GM03348 (cell line): ENCODE data around the gene CLDND2.
A peak's percentile ranks its signal among the peaks of the same experiment; 100 is the strongest.

Experiments
- DNase-seq: peaks from one replicate; pipeline ENCODE4 v3.0.0; 2012; ENCODE audit warnings: low spot score

Gene CLDND2

DNA sequence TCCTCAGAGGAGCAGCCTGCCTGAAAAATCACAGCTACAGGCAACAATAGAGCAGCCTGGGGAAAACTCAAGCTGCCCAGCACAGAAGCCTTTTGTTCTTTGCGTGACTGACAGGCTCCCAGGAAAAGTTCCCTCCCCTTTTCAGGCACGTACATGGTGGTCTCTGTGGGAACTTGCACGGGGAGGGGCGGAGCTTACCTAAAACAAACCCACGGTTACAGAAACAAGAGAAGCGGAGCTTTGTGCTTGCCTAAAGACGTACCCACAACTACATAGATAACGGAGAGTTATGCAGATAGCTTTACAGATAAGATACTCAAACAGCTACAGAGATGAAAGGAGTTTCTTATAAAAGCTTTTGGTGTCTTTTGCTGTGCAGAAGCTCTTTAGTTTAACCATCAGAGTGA is 14.1 kb downstream of the CLDND2 start:
- no peak for DNase-seq

DNA sequence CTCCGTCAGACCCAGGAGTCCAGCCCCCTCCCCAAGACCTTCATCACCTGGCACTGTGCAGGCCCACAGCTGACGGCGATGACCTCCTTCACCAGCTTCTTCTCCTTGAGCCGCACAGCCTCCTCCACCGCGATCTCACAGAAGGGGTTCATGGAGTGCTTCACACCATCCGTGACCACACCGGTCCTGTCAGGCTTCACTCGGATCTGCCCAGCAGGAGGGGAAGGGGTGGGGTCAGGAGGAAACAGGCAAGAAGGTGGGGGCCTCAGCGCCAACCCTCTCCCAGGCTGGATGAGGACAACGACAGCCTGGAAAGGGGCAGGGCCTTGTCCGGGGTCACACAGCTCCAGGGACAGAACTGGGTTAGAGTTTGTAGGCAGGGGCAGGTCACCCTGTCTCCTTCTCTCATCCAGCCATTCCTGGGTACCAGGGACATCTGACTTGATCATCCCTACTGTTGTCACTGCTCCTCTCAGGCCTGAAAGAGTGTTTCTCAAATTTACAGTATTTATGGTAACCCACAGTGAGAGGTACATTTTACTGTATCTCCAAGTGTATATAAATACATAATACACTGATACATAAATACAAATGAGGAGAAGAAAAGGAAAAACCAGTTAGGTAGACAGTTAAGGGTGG is 14.6 kb downstream of the CLDND2 start:
- no peak for DNase-seq

DNA sequence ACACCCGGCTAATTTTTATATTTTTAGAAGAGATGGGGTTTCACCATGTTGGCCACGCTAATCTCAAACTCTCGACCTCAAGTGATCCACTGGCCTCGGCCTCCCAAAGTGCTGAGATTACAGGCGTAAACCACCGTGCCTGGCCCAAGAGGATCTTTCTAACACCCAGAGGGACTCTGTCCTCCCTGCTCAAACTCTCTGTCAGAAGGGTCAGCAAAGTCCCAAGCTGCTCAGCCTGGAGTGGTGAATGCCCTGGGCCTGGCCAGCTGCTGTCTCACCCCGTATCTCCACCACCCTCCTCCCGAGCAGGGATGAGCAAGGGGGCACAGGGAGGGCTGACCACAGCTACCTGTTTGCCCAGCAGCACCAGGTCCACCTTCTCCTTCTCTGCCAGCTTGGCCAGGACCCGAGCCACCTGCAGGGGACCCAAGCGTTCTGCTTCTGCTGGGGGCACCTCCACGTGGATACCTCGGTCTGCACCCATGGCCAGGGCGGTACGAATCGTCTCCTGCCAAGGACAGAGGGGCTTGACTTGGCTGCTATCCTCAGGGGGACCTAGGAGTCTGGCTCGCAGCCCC is 15.9 kb downstream of the CLDND2 start:
- DNase-seq: no peak

DNA sequence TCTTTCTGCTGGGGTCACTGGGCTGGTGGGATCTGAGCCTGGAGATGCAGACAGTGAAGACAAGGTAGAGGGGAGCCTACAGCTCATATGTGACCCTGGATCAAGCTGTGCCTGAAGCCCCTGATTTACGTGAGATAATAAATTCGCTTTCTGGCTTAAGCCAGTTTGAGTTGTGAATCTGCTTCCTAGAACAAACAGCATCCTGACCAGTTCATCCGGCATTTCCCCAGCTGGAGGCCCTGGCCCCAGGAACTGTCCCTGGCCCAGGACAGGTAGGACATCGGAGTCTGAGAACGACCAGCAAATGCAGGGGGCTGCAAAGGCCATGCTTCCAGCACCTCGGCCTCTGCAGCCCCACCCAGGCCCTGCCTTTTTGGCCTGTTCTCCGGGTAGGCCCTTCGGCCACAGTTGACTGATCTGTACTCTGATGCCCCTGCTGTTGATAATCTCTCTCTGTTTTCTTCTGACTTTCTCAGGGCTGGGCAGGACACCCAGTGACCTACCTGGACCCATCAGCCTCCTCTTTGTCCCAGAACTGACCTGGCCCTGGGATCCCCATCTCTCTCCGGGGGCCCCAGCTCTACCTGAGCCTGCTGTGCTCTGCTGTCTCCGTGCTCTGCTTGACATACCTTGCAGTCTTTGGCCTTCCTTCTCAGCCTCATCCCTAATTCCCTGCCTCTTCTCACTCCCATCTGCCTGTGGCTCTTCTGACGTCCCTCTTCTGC is 17.4 kb downstream of the CLDND2 start:
- DNase-seq: no peak

DNA sequence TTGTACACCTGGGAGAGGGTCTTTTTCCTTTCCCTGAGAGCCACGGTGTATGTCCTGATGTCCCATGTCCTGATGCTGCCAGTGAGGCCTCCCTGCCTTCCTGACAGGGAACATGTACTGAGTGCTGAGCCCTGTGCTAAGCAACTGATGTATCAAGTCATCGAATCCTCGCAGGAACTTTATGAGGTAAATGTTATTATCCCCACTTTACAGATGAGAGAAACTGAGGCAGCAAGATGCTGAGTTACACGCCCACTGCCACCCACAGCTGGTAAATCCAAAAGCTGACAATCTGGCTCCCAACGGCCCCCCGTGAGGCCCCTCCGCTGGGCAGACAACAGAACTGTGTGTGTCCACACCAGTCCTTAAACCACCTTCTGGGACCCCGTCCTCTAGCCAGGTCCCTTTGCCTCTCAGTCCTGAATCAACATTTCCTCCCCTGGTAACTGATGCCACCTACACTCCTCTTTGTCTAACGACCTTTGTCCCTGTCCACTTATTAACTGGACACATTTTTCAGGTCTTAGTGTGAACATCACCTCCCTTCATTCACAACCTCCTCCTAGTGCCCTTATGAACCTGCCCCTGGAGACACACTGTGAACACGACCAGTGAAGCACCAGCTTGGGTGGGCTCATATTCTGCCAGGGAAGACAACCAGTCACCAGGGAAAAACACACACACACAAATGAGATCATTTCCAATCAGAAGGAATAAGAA is 21.4 kb downstream of the CLDND2 start:
- DNase-seq: no peak

DNA sequence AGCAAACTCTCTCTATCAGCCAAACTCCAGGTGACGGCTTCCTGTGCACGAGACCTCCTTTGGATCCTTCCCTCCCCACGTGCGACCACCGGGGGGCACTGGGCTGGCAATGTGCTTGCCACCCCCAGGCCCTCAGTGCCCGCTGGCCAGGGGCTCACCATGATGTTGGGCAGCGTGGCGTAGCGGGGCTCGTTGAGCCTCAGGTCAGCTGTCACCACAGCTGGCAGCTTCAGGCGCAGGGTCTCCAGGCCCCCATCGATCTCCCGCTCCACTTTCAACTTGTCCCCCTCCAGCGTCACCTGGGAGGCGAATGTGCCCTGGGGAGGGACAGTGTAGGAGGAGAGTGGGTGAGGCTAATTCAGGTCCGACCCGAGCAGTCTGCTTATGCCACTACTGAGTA is 22.1 kb downstream of the CLDND2 start:
- DNase-seq: no peak

DNA sequence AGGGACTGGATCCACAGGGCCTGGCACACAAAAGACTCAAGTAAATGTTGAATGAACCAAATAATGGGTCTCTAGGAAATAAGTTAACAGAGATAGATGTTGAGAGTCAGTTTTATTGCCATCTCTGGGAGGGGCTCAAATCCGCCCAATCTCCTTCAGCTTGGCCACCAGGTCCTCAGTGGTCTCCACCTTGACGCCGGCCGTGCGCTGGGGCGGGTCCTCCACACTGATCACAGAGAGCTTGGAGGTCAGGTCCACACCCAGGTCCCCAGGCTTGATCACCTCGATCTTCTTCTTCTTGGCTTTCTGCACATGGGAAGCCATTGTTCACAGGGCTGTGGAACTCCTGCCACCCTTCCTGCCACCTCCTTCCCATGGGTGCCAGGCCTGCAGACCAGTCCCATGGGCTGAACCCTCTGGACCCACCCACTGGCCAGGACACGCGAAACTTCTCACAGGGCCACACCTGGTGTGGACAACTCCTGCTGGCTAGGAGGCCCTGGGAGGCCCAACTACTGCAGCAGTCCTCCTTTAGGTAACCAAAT is 23.7 kb downstream of the CLDND2 start:
- no peak for DNase-seq

DNA sequence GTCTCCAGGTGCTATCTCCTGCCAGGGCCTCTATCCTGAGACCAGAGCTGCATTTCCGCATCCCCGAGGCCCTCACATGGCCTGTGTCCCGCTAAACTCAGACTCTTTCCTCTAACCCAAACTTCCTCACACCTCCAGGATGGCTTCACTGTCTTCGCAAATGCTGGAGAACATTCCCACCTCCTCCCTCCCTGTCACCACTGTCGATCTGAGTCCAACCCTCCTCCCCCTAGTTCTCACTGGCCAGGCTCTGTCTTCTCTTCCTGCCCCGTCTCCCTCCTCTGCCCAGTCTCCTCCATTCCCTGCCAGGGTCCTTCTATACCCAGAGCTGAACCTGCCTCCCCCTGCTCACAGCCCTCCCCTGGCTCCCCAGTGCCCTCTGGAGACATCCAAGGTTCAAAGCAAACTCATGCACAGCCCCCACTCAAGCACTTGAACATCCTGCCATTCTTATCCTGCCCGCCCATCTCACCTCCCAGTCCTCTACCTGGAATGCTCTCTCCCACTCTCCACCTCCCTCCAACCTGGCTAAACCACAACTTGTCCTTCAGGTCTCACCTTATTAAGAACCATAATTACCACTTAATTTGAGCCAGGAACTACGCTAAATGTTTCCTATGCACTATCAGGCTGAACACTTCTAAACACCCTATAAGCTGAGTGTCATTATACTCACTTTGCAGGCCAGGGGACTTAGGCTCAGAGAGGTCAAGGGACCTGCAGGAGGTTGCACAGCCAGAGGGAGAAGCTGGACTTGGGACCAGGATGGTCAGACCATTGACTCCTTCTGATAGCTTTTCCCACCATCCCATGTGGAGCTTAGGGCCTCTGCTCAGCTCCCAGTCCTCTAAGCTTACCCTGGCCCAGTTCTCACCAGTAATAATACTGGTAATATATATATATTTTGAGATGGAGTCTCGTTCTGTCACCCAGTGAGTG is 25.9 kb downstream of the CLDND2 start:
- no peak for DNase-seq

DNA sequence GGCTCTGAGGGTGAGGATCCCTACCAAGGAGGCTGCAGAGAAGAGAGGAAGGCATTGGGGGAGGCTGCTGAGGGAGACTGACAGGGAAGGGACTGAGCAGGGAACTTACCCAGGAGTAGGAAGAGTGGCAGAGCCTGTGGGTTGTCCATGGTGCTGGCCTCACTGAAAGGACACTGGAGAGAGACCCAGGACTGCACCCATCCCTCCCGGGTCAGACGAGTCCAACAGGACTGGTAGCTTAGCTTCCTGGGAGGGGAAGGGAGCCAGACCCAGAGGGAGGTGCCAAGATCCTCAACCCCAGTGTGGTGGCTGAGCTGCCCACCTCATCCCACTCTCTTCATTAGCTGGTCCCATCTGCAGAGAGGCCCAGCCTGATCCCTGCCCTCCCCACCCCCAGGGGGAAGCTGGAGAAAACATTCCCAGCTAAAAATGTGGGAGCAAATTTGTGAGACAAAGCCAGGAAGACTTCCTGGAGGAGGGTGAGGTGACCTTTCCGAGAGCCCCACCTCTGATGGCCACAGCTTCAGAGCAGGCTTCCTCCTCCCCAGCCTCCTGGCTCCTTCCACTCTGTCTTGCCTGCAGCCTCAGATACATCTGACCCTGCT is 26.7 kb downstream of the CLDND2 start, which contains the start of gene VSIG10L:
Gene VSIG10L (minus strand): TSS at position 164 of the 605 bp plus-strand sequence. CDS start 15 bp downstream, at position 149.
- no peak for DNase-seq

DNA sequence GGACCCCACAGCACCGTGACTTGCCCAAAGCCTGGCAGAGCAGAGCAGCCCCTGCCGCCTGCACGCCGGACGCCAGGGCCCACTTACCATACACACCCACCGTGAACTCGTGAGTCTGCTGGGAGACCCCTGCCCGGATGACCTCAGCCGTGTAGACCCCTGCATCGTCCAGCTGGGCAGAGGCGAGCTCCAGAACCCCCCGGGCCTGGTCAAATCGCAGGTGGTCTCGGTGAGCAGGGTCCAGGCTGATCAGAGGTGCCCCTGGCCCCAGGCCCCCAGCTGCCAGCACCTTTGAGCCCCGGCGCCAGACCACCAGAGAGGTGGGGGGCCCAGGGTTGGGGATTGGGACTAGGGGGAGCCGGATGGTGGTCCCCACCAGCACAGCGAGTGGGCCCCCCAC is 27.7 kb downstream of the CLDND2 start:
- no peak for DNase-seq

DNA sequence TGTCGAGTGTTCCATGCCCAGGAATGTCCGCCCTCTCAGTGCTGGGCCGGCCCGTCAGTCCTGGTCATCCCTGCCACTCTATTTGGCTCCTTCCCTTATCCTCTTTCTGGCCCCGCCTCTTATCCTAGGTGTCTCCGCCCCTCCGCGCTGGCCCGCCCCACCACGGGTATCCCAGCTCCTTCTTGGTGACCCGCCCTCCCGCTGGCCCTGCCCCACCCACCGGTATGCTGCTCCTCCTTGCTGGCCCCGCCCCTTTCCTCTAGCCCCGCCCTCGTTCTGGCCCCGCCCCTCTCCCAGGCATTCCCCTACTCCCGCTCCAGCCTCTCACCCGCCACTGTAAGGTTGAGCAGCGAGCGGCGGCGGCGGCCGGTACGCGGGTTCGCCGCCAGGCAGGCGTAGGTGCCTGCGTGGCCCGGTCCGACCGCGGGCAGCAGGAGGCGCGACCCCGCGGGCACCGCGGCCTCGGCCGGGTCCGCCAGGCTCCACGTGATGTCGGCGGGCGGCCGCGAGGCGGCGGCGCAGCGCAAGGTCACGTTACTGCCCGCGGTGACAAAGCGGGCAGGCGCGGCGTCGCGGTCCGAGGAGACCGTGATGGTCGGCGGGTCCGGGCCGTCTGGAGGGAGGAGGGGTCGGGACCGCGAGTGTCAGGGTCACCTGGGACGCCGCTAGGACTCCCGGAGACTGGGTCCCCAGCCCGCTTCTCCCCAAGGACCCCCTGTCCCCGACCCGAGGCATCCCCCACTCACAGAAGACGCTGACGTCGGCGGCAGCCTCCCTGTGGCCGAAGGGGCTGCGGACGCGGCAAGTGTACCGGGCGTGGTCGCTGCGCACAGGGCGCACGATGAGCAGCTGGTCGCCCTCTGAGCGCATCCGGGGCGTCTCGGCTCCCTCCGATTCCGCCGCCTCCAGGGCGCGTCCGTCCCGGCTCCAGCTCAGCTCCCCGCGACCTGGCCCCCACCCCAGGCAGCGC is 28.8 kb downstream of the CLDND2 start:
- peak; percentile 100 for DNase-seq

DNA sequence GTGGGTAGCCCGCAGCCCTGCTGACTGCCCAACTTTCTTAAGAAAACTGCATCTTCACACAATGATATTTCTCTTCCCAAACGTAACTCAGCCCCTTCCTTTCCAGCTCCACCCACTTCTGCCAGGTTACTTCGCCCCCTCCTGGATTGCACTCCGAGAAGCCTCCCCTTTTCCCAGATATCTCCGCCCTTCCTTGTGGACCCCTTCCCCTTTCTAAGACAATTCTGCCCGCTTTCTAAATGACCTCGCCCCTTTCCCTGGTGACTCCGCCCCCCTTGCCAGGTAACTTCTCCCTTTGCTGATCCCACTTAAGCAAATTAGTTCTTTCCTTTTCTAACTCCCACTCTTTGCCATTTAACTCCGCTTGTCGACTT is 29.5 kb downstream of the CLDND2 start:
- no peak for DNase-seq

DNA sequence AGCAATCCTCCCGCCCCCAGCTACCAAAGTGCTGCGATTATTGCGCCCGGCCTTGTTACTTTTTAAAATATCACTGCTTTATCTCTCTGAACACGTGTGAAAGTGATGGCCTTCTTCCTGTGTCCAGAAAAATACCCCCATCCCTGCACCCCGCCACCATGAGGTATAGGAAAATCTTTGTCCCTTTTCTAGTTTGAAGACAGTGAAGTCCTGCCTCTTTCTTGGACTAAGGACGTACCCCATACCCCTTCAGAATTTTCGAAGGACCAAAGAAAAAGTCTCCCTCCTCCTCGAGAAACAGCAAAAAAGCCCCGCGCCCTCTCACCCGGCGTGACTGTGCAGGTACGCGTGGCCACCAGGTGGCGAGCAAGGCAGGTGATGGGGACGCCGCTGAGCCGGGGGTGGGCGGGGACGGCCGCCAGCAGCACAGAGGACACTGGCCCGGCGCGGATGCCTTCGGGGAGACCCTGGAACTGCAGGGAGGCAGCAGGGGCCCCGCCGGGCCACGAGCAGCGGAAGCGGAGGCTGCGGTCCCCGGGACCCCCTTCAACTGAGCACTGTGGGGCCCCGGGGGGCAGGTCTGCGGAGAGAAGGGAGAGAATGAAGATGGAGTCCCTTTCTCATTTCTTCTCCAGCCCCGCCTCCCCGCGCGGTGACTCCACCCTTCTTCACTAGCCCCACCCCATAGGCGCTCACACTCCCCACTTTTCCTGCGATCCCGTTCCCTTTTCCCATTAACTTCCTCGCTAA is 30.1 kb downstream of the CLDND2 start:
- peak; percentile 92 for DNase-seq

DNA sequence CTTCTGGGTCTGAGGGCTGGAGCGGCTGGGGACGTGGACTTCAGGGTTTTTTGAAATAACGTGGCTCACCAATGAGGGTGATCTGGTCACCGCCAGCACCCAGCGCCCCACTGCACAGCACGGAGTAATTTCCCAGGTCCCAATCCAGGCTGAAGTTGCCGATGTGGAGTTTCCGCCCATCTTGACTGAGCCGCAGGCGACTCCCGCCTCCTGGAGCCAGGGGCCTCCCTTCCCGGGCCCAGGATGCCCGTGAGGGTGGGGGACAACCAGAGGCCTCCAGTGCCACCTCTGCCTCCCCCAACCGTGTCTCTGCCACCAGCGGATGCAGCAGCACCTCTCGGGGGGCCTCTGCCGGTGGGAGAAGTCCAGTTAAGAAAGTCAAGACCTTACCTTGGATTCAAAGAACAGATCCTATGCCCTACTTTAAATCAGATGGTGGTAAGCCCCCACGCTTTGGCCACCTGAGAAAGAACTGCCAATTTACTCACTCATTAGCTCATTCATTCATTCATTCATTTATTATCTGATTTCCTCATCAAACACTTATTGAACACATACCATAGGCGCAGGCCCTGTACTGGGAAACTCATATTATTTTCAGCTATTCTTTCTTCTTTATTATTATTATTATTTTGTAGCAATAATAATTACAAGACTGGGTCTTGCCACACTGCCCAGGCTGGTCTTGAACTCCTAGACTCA is 30.8 kb downstream of the CLDND2 start:
- no peak for DNase-seq

DNA sequence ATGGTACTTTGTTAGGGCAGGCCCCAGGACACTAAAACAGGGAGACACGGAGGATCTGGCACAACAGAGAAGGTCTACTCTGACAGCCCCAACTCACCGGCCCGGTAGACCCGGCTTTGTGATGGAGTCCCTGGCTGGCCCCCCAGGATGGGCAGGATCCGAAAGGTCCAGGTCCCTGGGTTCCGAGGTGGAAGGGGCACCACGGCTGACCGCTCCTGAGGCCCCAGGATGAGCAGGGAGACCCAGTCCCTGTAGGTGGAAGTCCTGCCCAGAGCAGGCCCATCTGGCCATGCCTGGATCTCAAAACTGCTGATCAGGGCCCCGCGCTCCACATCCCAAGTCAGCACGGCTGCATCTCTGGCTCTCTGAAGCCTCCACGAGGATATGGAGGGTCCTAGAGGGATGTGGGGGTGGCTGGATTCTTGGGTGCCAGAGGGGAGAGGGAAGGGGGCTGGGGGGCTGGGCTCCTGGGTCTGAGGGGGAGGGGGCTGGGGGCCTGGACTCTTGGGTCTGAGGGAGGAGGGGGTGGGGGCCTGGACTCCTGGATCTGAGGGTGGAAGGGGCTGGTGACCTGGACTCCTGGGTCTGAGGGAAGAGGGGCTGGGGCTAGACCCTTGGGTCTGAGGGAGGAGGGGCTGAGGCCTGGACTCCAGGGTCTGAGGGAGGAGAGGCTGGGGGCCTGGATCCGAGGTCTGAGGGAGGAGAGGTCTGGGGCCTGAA is 31.5 kb downstream of the CLDND2 start:
- no peak for DNase-seq

DNA sequence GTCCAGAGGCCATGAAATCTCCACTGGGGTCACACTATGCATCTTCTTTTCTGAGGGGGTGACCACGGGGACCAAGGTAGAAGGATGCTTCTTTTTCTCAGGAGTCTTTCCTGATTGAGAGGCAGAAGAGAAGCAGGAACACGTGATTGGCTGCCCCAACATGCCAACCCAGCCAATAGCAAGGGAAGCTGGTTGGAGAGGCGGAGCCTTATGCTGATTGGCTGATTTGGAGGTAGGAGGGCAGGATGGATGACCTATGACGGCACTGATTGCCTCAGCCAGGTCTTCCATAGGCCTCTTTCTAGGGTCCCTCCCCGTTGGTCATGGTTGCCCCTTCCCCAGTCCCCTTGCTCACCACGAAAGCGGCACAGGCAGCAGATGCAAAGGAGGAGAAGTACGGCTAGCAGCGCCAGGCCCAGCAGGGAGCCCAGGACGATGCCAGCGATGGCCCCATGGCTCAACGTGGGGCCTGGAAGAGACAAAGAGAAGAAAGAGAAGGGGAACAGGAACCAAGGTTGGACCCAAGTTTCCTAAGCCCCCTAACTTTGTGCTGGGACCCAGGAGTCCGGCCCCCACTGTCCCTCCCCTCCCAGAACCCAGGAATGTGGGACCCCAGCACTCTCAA is 34.9 kb downstream of the CLDND2 start:
- DNase-seq: no peak

DNA sequence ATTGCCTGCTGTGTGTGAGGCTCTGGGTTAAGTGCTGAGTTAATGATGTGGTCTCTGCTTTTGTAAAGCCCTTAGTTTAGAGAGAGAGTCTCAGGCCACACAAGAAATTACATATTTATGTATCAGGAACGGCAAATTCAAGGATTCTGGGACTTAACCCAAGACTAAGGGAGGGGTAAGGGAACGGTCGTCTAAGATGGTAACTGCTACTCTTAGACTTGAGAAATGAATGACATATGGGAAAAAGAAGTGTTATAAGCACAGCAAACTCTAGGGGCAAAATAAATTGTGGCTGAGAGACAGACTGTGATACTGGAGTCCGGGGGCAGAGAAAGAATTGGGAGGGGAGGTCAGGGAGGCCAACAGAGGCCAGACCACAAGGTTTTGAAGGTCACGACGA is 37.1 kb downstream of the CLDND2 start:
- DNase-seq: no peak
